Activated naive CD8-positive, alpha-beta T cell (primary cell): ENCODE measurements around the gene CRAMP1.
A peak's percentile ranks its signal among the peaks of the same experiment; 100 is the strongest.

Experiments
- H3K27ac Mint-ChIP-seq: one replicate; pipeline ENCODE4 v1.8.0; 2021; ENCODE audit warnings: mixed read lengths
- H3K27me3 Mint-ChIP-seq: one replicate; pipeline ENCODE4 v1.8.0; 2021; ENCODE audit warnings: mixed read lengths
- H3K36me3 Mint-ChIP-seq: one replicate; pipeline ENCODE4 v1.8.0; 2021; ENCODE audit warnings: mixed read lengths
- H3K4me1 Mint-ChIP-seq: one replicate; pipeline ENCODE4 v1.8.0; 2021; ENCODE audit warnings: low read depth, mixed read lengths
- H3K4me3 Mint-ChIP-seq: one replicate; pipeline ENCODE4 v1.8.0; 2021; ENCODE audit warnings: mild to moderate bottlenecking, mixed read lengths
- H3K9me3 Mint-ChIP-seq: one replicate; pipeline ENCODE4 v1.8.0; 2021; ENCODE audit warnings: low read depth, mixed read lengths

CRAMP1 gene

GRCh38 chr16:1635070-1635469 lies 22.9 kb downstream of the CRAMP1 start:
- H3K4me3 Mint-ChIP-seq: no peak overlapping the region
- no peak overlapping the region for H3K27ac Mint-ChIP-seq
- H3K36me3 Mint-ChIP-seq: peaks cover 7% of the 10 kb centered on the region
- H3K27me3 Mint-ChIP-seq: no peaks in the 10 kb centered on the region
- H3K4me1 Mint-ChIP-seq: peaks cover 5% of the 10 kb centered on the region
- no peaks in the 10 kb centered on the region for H3K9me3 Mint-ChIP-seq

DNA sequence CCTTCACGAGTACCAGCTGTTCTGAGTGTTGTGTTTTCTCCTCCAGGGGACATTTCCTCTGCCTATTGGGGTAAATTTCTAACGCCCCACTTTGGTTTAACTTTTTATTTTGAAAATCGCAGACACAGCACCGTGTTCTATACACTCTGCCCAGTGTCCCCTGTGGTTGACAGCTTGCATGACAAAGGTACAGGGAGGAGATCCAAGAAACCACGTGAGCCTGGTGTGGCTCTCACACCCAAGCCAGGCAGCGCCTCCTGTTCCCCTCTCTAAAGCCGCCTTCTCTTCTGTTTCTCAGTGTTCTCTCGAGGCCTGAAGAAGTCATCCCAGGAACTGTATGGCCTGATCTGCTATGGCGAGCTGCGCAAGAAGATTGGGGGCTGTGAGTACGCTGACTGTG lies 25.4 kb downstream of the CRAMP1 start:
- no peaks in the 10 kb centered on the region for H3K4me1 Mint-ChIP-seq
- no peak overlapping the region for H3K4me3 Mint-ChIP-seq
- H3K27ac Mint-ChIP-seq: no peak overlapping the region
- no peaks in the 10 kb centered on the region for H3K27me3 Mint-ChIP-seq
- no peaks in the 10 kb centered on the region for H3K9me3 Mint-ChIP-seq
- H3K36me3 Mint-ChIP-seq: peaks cover 10% of the 10 kb centered on the region

- H3K27me3 Mint-ChIP-seq: no peaks in the 10 kb centered on the region
- peaks cover 10% of the 10 kb centered on the region for H3K36me3 Mint-ChIP-seq
- H3K4me1 Mint-ChIP-seq: no peaks in the 10 kb centered on the region
- H3K27ac Mint-ChIP-seq: no peak overlapping the region
- H3K9me3 Mint-ChIP-seq: no peaks in the 10 kb centered on the region
- H3K4me3 Mint-ChIP-seq: no peak overlapping the region
Measured at GRCh38 chr16:1638757-1639156, 26.6 kb downstream of the CRAMP1 start.

DNA sequence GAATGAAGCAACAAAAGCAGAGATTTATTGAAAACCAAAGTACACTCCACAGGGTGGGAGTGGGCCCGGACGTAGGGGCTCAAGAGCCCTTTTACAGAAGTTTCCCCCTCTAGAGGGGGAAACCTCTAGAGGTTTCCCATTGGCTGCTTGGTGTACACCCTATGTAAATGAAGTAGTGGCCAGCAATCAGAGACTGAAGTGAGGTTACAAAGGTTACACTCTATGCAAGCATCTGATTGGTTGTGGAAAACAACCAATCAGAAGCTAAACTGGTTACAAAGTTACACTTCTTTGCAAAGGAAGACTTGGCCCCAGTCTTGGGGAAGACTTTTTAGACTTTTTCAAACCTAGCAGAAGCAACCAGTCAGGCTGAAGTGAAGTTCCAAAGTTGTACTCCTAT lies 27.1 kb downstream of the CRAMP1 start:
- no peak overlapping the region for H3K4me3 Mint-ChIP-seq
- H3K27me3 Mint-ChIP-seq: no peaks in the 10 kb centered on the region
- peaks cover 11% of the 10 kb centered on the region for H3K36me3 Mint-ChIP-seq
- H3K9me3 Mint-ChIP-seq: no peaks in the 10 kb centered on the region
- H3K27ac Mint-ChIP-seq: no peak overlapping the region
- H3K4me1 Mint-ChIP-seq: no peaks in the 10 kb centered on the region

DNA sequence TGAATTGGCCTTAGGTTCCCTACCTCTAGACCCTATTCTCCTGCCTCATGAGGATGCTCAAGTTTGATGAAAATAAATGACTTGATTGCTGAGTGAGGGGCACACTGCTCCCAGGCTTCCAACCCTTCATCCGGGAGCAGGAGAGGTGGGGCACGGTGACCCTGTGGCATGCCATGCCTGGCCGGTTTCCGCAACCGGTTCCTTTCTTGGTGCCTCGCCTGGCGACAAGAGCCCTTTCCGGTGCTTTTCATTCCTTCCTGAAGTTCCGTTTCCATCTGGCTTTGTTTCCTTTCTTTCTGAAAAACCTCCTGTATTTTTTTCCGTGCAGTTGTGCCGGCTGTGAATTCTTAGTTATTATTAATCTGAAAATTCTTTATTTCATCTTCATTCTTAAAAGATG lies 27.7 kb downstream of the CRAMP1 start:
- H3K4me1 Mint-ChIP-seq: no peaks in the 10 kb centered on the region
- H3K27ac Mint-ChIP-seq: no peak overlapping the region
- H3K9me3 Mint-ChIP-seq: no peaks in the 10 kb centered on the region
- H3K4me3 Mint-ChIP-seq: no peak overlapping the region
- H3K27me3 Mint-ChIP-seq: no peaks in the 10 kb centered on the region
- peaks cover 11% of the 10 kb centered on the region for H3K36me3 Mint-ChIP-seq

DNA sequence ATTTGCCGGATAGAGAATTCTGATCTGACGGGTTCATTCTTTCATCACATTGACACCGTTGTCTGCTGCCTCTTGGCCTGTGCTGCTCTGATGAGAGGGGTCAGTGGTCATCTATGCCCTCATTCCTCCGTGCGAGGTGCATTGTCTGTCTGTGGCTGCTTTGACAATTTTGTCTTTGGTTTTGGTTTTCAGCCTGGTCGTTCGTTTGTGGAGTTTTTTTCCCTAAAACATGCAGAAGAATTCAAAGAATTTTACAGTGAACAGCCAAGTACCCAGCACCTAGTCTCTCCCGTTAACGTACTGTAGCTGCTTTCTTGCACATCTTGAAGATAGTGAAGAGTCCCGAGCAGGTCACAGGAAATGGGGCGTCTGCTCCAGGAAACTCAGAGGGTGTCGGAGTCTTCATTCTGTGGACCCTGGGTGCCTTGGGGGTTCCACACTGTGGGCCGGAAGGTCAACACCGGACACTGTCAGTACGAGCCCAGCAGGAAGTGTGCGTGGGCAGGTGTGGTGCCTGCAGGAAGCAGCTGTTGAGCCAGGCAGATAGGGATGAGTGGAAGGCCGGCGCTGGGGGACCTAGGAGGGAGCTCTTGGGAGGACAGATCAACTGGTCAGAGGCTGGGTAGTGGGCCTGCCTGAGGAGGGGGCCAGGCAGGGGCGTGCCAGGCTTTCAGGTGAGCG lies 28.2 kb downstream of the CRAMP1 start:
- Mint-ChIP-seq H3K9me3 (no peaks in the 10 kb centered on the region), H3K4me3 (no peak overlapping the region), H3K4me1 (peaks cover under 1% of the 10 kb centered on the region), H3K36me3 (peaks cover 11% of the 10 kb centered on the region), H3K27me3 (no peaks in the 10 kb centered on the region), H3K27ac (no peak overlapping the region)

DNA sequence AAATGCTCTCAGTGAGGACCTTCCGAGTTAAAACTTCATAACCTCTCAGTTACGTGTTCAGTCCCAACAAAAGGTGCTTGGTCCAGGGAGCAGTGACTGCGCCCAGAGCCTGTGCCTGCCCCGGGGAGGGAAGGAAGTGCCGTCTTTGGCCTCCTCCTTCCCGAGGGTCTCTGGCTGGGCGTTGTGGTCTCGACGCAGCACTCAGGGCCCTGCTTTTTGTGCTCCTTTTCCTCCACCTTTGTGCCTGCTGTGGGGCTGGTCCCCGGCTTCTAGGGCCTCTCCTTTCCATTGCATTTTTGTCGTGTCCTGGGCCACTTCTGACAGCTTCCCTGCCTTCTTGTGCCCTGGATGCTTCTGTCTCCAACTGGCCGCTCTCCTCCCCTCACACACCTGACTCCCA lies 29.1 kb downstream of the CRAMP1 start:
- Mint-ChIP-seq H3K27ac (no peak overlapping the region), H3K4me3 (no peak overlapping the region), H3K4me1 (peaks cover 9% of the 10 kb centered on the region), H3K27me3 (no peaks in the 10 kb centered on the region), H3K36me3 (peaks cover 11% of the 10 kb centered on the region), H3K9me3 (no peaks in the 10 kb centered on the region)

DNA sequence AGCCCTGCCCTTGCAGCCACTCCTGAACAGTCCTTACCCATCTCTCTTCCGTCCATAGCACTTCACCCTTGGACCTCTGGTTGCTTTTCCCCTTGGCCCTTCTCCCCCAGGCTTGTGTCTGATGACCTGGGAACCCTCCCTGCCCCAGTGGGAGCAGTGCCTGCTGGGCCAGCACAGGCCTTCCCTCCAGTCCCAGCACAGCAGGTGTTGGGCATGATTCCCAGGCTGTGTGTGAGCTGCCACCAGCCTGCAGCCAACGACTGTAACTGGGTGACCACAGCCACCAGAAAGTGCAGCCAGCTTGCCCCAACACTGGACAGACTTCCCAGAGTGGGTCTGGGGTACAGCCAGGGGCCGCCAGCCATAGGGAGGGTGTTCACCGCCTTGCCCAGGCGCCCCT lies 30.0 kb downstream of the CRAMP1 start:
- Mint-ChIP-seq H3K9me3 (no peaks in the 10 kb centered on the region), H3K36me3 (peaks cover 11% of the 10 kb centered on the region), H3K27ac (no peak overlapping the region), H3K4me1 (peaks cover 17% of the 10 kb centered on the region), H3K27me3 (no peaks in the 10 kb centered on the region), H3K4me3 (no peak overlapping the region)

DNA sequence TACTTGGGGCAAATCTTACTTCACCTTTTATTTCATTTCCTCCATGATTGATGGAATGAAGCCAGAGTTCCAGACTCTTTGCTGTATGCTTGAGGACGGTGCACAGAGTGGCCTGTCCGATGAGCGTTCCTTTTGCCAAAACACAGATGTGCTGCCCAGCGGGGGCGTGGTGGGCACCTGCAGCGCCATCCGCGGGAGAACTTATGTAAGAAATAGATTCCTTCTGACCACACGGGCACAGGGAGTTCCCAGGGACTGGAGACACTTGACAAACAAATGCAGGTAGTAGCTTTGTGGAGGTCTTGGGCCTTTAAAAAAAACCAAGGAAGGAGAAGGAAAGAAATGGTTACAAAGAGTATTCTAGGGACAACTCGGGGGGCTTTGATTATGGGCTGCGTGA lies 30.6 kb downstream of the CRAMP1 start:
- Mint-ChIP-seq H3K27ac (no peak overlapping the region), H3K9me3 (no peaks in the 10 kb centered on the region), H3K36me3 (peaks cover 11% of the 10 kb centered on the region), H3K27me3 (no peaks in the 10 kb centered on the region), H3K4me3 (no peak overlapping the region), H3K4me1 (peaks cover 17% of the 10 kb centered on the region)

GRCh38 chr16:1643521-1643920 lies 31.4 kb downstream of the CRAMP1 start:
- no peak overlapping the region for H3K4me3 Mint-ChIP-seq

GRCh38 chr16:1645914-1646525 lies 33.9 kb downstream of the CRAMP1 start:
- no peaks in the 10 kb centered on the region for H3K27me3 Mint-ChIP-seq
- no peaks in the 10 kb centered on the region for H3K9me3 Mint-ChIP-seq
- peaks cover 18% of the 10 kb centered on the region for H3K4me1 Mint-ChIP-seq
- peak overlapping the region; percentile 73 for H3K27ac Mint-ChIP-seq
- peaks cover 12% of the 10 kb centered on the region for H3K36me3 Mint-ChIP-seq
- peak overlapping the region; percentile 54 for H3K4me3 Mint-ChIP-seq

More at GRCh38 chr16:1643521-1643920, 31.4 kb downstream of the CRAMP1 start:
- H3K27ac Mint-ChIP-seq: no peak overlapping the region
- peaks cover 17% of the 10 kb centered on the region for H3K4me1 Mint-ChIP-seq
- H3K9me3 Mint-ChIP-seq: no peaks in the 10 kb centered on the region
- no peaks in the 10 kb centered on the region for H3K27me3 Mint-ChIP-seq
- peaks cover 8% of the 10 kb centered on the region for H3K36me3 Mint-ChIP-seq

- no peak overlapping the region for H3K27ac Mint-ChIP-seq
- no peaks in the 10 kb centered on the region for H3K9me3 Mint-ChIP-seq
- peaks cover 11% of the 10 kb centered on the region for H3K36me3 Mint-ChIP-seq
- H3K4me1 Mint-ChIP-seq: peaks cover 19% of the 10 kb centered on the region
- no peak overlapping the region for H3K4me3 Mint-ChIP-seq
- no peaks in the 10 kb centered on the region for H3K27me3 Mint-ChIP-seq
Measured at GRCh38 chr16:1647856-1648255, 35.7 kb downstream of the CRAMP1 start.

DNA sequence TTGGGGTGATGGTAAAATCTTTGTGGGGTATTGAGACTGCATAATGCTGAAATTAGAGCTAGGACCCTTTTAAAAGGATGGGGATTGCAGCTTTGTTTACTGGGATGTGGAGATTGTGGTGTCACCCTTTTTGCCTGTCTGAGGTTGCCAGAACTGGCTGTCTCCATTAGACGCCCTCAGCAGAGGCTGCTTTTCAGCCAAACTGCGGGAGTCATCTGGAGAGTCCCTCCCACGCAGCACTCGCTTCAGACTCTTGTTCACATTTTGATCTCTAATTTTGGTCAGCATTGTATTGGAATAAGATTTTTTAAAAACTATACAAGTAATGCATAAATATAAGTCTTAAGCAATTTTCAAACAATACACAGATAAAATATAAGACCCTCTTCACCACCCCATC lies 38.0 kb downstream of the CRAMP1 start:
- Mint-ChIP-seq H3K4me1 (peaks cover 19% of the 10 kb centered on the region), H3K9me3 (no peaks in the 10 kb centered on the region), H3K36me3 (peaks cover 11% of the 10 kb centered on the region), H3K27me3 (no peaks in the 10 kb centered on the region), H3K4me3 (no peak overlapping the region), H3K27ac (no peak overlapping the region)

- peaks cover 9% of the 10 kb centered on the region for H3K4me1 Mint-ChIP-seq
- H3K36me3 Mint-ChIP-seq: peaks cover 11% of the 10 kb centered on the region
- H3K27me3 Mint-ChIP-seq: no peaks in the 10 kb centered on the region
- no peak overlapping the region for H3K4me3 Mint-ChIP-seq
- H3K27ac Mint-ChIP-seq: peak overlapping the region; percentile 10
- H3K9me3 Mint-ChIP-seq: no peaks in the 10 kb centered on the region
Measured at GRCh38 chr16:1651094-1651973, 39.2 kb downstream of the CRAMP1 start.

DNA sequence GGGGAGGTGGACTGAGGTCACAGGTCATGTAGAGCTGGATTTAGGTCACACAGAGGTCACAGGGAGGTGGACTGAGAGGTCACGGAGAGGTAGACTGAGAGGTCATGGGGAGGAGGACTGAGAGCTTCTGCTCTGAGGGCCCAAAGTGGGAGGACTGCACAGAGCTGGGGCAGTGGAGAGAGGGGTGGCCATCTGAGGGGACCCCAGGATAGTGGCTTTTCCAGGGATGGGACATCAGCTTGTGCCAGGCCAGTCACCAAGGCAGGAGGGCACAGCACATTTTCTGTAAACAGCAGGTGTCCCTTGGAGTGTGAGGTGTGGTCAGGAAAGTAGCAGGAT lies 39.8 kb downstream of the CRAMP1 start:
- Mint-ChIP-seq H3K9me3 (no peaks in the 10 kb centered on the region), H3K27me3 (no peaks in the 10 kb centered on the region), H3K4me3 (no peak overlapping the region), H3K4me1 (peaks cover 3% of the 10 kb centered on the region), H3K36me3 (peaks cover 11% of the 10 kb centered on the region), H3K27ac (no peak overlapping the region)
